GM18511 (cell line): Measurements from ENCODE around the gene TH.
"Not testable (repeated sequence)": the region's sequence is repeated elsewhere in the genome, so short reads cannot be mapped to it uniquely, and the experiment has no call there.

Experiments
- ATAC-seq: cut with Tn5 transposase; IDR thresholded peaks from one replicate; pipeline ENCODE4 v1.9.1; 2021; ENCODE audit warnings: mild to moderate bottlenecking, moderate library complexity; ENCODE audit not compliant: unreplicated experiment

The TH gene

DNA sequence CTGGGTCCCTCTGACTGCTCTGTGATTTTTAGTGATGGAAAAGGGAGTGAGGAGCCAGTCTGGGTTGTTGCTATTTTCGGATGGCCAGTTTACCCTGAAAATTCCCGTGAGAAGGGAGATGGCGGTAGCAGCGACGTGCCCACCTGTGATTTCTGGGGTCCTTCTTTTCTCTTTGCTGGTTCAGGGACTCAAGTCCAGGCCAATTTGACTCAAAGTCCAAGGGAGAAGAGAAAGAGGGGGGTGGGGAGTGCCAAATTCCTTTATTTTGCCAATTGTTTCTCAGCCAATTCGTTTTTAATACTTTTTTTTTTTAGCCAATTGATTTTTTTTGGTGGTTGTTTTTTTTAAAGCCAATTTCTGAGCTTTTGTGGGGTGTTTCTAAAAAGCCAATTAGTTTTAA lies 39.4 kb downstream of the TH start:
- ATAC-seq, result no peak

GRCh38 chr11:2131371-2132236 lies 40.0 kb downstream of the TH start:
- ATAC-seq, result no peak

GRCh38 chr11:2130881-2131352 lies 40.7 kb downstream of the TH start:
- ATAC-seq, result no peak

DNA sequence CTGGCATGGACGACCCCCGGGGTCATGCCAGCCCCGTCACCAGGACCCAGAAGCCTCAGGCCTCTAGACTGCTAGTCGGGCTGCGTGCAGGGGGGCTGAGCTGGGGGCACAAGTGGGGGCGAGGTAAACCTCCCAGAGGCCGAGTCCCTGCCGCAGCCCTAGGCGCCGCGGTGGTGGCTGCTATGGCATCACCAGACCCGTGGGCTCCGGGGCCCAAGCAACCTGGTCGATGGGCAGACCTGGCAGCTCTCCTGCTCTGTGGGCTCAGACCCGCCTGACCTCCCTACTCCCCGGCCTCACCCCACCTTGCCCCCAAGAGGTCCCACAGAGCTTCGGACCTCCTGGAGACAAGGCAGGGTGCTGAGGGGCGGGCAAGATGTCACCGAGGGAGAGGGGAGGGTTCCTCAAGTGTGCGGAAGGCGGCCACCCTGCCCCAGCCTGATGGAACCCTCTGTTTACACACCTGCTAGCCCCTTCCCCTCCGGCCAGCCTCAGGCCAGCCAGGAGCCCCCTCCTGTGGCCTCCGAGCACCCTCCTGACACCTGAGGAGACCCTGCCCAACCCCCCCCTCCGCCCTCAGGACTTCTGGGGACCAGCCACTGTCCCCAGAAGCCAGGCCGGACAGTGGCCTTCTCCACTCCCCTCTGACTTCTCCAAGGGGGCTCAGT lies 41.8 kb downstream of the TH start:
- no peak for ATAC-seq

- no peak for ATAC-seq
Measured at GRCh38 chr11:2129308-2129698, 42.3 kb downstream of the TH start.

- no peak for ATAC-seq
Measured at GRCh38 chr11:2128511-2129307, 42.9 kb downstream of the TH start.

DNA sequence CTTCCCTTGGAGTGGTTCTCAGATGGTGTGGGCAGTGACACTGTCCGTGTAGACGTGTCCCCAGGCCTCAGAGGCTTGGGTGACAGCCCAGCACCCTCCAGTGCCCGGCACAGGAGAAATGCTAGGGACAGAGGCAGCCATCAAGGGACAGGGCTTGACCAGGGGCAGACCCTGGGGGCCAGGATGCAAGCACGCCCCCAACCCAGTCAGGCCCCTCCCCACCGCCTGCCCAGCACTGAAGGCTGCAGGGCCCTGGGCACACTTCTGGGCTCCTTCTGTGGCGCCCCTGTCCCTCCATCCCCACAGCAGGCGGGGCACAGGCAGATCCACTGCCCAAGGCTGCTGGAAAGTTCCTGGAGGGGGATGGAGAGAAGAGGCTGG lies 43.5 kb downstream of the TH start:
- ATAC-seq, result no peak

GRCh38 chr11:2127482-2128129 lies 44.0 kb downstream of the TH start:
- no peak for ATAC-seq

- ATAC-seq, result no peak
Measured at GRCh38 chr11:2126520-2127085, 45.0 kb downstream of the TH start.

DNA sequence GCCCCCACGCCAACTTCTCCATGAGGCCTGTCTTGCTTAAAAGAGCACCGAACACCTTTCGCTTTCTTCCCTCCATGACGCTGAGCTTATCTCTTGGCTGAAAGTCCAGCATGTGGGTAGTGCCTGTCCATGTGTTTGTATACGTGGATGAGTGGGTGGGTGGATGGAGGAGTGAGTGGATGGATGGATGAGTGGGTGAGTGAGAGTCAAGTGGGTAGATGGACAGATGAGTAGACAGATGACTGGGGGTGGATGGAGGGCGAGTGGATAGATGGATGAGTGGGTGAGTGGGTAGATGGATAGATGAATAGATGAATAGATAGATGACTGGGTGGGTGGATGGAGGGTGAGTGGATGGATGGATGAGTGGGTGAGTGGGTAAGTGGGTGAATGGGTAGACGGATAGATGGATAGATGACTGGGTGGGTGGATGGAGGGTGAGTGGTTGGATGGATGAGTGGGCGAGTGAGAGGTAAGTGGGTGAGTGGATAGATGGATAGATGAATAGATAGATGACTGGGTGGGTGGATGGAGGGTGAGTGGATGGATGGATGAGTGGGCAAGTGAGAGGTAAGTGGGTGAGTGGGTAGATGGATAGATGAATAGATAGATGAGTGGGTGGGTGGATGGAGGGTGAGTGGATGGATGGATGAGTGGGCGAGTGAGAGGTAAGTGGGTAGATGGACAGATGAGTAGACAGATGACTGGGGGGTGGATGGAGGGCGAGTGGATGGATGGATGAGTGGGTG lies 46.7 kb downstream of the TH start:
- not testable (repeated sequence) for ATAC-seq

DNA sequence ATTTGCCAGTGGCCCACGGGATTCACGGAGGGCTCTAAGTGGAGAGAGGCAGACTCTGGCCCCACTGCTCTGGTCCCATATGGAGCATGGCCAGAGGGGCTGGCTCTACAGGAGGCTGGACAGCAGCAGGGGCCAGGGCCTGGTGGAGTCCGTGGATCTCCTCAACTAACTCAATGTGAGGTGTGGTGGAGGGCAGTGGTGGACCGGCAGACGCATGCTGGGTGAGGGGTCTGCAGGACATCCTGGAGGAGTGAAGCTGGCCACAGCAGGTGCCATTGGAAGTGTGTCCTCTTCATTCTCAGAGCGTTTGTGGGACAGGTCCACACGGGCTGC lies 48.0 kb downstream of the TH start:
- no peak for ATAC-seq

DNA sequence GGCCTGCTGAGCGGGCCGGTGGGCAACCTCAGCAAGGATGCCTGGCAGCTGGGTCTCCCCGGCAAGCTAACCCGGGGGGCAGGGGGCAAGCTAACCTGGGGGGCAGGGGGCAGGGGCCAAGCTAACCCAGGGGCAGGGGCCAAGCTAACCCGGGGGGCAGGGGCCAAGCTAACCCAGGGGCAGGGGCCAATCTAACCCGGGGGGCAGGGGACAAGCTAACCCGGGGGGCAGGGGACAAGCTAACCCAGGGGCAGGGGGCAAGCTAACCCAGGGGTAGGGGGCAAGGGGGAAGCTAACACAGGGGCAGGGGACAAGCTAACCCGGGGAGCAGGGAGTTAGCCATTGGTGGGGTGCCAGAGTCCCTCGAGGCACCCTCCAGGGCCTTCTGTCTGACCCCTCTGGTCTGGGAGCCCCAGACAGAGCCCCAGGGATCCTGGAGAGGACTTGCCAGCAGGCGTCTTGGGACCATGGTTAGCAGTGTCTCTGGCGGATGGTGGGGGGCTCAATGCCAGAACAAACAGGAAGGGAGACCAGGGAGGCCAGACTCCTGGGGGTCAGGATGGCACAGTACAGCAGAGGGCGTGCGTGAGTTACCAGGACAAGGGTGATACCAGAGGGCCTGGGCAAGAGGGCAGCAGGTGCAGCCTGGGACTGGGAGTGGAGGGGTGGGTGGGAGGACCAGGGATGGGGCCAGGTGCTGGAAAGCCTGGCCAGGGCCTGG lies 48.5 kb downstream of the TH start:
- no peak for ATAC-seq

- no peak for ATAC-seq
Measured at GRCh38 chr11:2122222-2122906, 49.3 kb downstream of the TH start.

GRCh38 chr11:2121227-2122130 lies 50.1 kb downstream of the TH start:
- ATAC-seq, result no peak

DNA sequence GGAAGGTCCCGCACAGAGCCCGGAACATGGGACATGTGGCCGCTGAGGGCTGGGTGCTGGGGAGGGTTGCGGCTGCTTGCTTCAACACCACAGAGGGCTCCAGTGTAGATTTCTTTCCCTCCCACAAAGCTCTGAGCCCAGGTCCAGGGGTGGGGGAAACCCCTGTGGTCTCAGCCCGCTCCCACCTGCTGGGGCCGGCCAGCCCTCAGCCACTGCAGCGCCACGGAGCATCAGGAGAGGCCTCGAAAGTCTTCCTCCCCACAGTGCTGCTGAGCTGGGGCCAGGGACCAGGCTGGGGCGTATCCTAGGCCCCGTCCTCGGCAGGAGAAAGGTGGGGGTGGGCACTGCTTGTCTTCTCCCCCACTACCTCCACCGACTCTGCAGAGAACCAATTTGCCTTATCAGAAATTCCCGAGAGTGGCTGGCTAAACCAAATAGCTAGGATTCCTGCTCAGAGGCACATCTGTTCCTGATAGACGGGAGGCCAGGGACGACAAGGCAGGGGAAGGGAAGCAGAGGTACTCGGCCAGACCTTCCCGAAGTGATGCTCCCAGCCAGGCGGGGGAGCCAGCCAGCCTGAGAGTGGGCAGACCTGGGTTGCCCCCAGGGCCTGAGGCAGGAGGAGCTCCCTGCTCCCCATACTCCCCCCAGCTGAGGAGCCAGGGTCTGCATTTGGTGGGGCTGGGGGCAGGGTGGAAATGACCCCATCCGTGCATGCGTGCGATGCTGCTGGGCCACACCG lies 51.1 kb downstream of the TH start:
- ATAC-seq, result no peak

- no peak for ATAC-seq
Measured at GRCh38 chr11:2118677-2119076, 52.9 kb downstream of the TH start.

GRCh38 chr11:2116680-2117079 lies 54.9 kb downstream of the TH start:
- ATAC-seq, result no peak
